ENCODE measurements around the gene GRAMD4. TPM values are rescaled to one million over a fixed set of nuclear protein-coding genes. Genes with fewer than 3 reads are reported as not detected.

Gene GRAMD4
- polyA plus RNA-seq, 1 of the 3 experiments (the other 2 are of a cell fraction), result 15.5 TPM

DNA sequence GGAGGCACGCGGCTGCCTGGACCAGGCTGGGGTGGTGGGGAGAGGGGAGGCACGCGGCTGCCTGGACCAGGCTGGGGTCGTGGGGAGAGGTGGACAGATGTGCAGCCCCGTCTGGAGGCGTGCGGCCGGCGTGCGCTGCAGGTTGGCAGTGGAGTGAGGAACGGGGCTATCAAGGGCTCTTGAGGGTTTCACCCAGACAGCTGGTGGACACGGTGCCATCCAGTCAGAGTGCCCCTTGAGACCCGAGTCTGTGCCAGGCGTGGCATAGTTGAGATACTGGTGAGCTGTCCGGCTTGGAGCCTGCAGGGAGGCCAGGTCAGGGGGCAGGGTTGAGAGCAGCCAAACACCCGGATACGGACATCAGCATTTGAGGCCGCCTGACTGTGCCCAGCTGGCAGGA is 1.5 kb upstream of the GRAMD4 start:
- 89% methylated on average over 14 of the region's 19 CpGs for WGBS (ENCODE audit: low lambda C conversion rate)
- Histone ChIP-seq H3K4me1 (ENCODE audit: control insufficient read depth in 1 of 2, insufficient read depth in 2 of 2, low read depth in 1 of 2, low read length in 1 of 2) (peaks cover 0 to 57% of the 10 kb centered on the region in 2 experiments; a peak in 1 of 4 replicates), H3K36me3 (replicated peaks in 1 of 2; ENCODE audit: control insufficient read depth in 1 of 2, insufficient read depth in 2 of 2, low read length in 1 of 2) (no peaks in the 10 kb centered on the region), H3K27me3 (ENCODE audit: insufficient read depth) (no peaks in the 10 kb centered on the region), H3K27ac (ENCODE audit: low read depth in 2 of 2, low read length in 1 of 2) (peak overlapping the region in 1 of 2 experiments; percentile 96; a peak in 2 of 4 replicates), H3K79me2 (ENCODE audit: insufficient read depth) (no peaks in the 10 kb centered on the region), H2AFZ (ENCODE audit: low read depth) (no peak overlapping the region), H3K4me2 (no peak overlapping the region), H4K20me1 (ENCODE audit: insufficient read depth) (no peaks in the 10 kb centered on the region), H3K4me3 (ENCODE audit: low read depth in 2 of 2, low read length in 1 of 2) (no peak overlapping the region), H3K9me2 (no peaks in the 10 kb centered on the region), H3F3A (replicated peaks; ENCODE audit: insufficient read depth) (no peaks in the 10 kb centered on the region), H3K9me3 (no peaks in the 10 kb centered on the region), H3K9ac (no peak overlapping the region)
- TF ChIP-seq FOXM1 (IDR thresholded peaks at IDR 0.05; ENCODE audit: low read depth), result no peak
- CTCF ChIA-PET, result interaction anchor here (1.2 to 6.0 kb wide), 2 partner anchors 22 to 55 kb away, joined by 3 to 28 read pairs; no protein-coding TSS in a partner anchor
- DNase-seq, result no peak
- POLR2A ChIA-PET, result no interaction called here

- no peak for TF ChIP-seq TAF1 (IDR thresholded peaks at IDR 0.05; ENCODE audit: borderline replicate concordance, low read depth, low read length)
- TF ChIP-seq FOXJ3 (CRISPR knock-in tag; IDR thresholded peaks at IDR 0.05), result peak; percentile 37; the same call in 1 of the 2 replicates
- H3K27me3 ChIP-seq (ENCODE audit: insufficient read depth), result no peaks in the 10 kb centered on the region
- no peak for DNase-seq
- POLR2A ChIA-PET, result no interaction called here
- no peak overlapping the region for H3K4me3 ChIP-seq (ENCODE audit: low read depth in 2 of 2, low read length in 1 of 2)
- H3K9me3 ChIP-seq, result no peaks in the 10 kb centered on the region
- H3K9ac ChIP-seq, result no peak overlapping the region
- H2AFZ ChIP-seq (ENCODE audit: low read depth), result no peak overlapping the region
- H3K9me2 ChIP-seq, result no peaks in the 10 kb centered on the region
- CTCF ChIA-PET, result interaction anchor here (0.6 to 6.0 kb wide), 5 partner anchors 22 to 373 kb away, joined by 3 to 28 read pairs (median 3); no protein-coding TSS in a partner anchor
- no peaks in the 10 kb centered on the region for H4K20me1 ChIP-seq (ENCODE audit: insufficient read depth)
- peak overlapping the region in 1 of 2 experiments; percentile 96; a peak in 2 of 4 replicates for H3K27ac ChIP-seq (ENCODE audit: low read depth in 2 of 2, low read length in 1 of 2)
- H3K79me2 ChIP-seq (ENCODE audit: insufficient read depth), result no peaks in the 10 kb centered on the region
- 81% methylated on average over 7 of the region's 10 CpGs for whole genome bisulfite sequencing (ENCODE audit: low lambda C conversion rate)
- no peaks in the 10 kb centered on the region for H3F3A ChIP-seq (replicated peaks; ENCODE audit: insufficient read depth)
- H3K4me2 ChIP-seq, result no peak overlapping the region
- no peaks in the 10 kb centered on the region for H3K36me3 ChIP-seq (replicated peaks in 1 of 2; ENCODE audit: control insufficient read depth in 1 of 2, insufficient read depth in 2 of 2, low read length in 1 of 2)
- H3K4me1 ChIP-seq (ENCODE audit: control insufficient read depth in 1 of 2, insufficient read depth in 2 of 2, low read depth in 1 of 2, low read length in 1 of 2), result peaks cover 0 to 54% of the 10 kb centered on the region in 2 experiments; a peak in 1 of 4 replicates
These were observed 851 bp upstream of the GRAMD4 start for GRCh38 chr22:46619240-46619829.

DNA sequence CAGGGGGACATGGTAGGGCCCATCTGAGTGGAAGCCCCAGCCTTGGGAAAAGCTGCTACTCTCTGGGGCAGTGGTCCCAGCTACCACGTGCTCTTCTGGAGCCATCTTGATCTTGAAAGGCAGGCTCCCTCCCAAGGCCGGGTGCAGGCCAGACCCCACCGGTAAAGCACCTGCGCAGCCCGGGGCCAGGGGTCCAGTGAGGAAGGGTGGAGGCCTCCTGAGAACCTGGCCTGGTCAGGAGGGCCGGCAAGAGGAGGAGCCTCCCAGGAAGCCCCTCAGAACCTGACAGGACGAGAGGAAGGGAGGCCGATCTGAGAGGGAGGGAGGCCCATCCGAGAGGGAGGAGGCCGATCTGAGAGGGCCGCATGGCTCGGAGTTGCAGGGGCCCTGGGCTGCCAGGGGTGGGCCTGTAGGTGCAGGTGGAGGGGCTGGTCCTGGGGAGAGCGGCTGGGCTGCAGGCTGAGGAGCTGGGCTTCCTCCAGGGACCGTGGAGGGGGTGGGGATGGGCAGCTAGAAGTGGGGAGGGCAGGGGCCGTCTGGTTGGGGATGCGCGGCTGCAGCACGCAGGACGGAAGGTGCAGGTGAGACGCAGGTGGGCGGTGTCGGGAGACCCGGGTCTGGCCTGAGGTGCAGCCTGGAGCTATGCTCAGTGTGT is 529 bp downstream of the GRAMD4 start:
- H4K20me1 ChIP-seq (ENCODE audit: insufficient read depth), result no peaks in the 10 kb centered on the region
- no peaks in the 10 kb centered on the region for H3K36me3 ChIP-seq (replicated peaks in 1 of 2; ENCODE audit: control insufficient read depth in 1 of 2, insufficient read depth in 2 of 2, low read length in 1 of 2)
- WGBS (ENCODE audit: low lambda C conversion rate), result 95% methylated on average over 19 of the region's 23 CpGs
- no peak overlapping the region for H3K9ac ChIP-seq
- no peak for DNase-seq
- H3K4me2 ChIP-seq, result no peak overlapping the region
- H3K4me3 ChIP-seq (ENCODE audit: low read depth in 2 of 2, low read length in 1 of 2), result no peak overlapping the region
- H2AFZ ChIP-seq (ENCODE audit: low read depth), result no peak overlapping the region
- H3K27ac ChIP-seq (ENCODE audit: low read depth in 2 of 2, low read length in 1 of 2), result peak overlapping the region in 1 of 2 experiments; percentile 96; a peak in 2 of 4 replicates
- H3K9me2 ChIP-seq, result no peaks in the 10 kb centered on the region
- no peaks in the 10 kb centered on the region for H3F3A ChIP-seq (replicated peaks; ENCODE audit: insufficient read depth)
- H3K9me3 ChIP-seq, result no peaks in the 10 kb centered on the region
- no peaks in the 10 kb centered on the region for H3K79me2 ChIP-seq (ENCODE audit: insufficient read depth)
- H3K27me3 ChIP-seq (ENCODE audit: insufficient read depth), result no peaks in the 10 kb centered on the region
- ChIA-PET POLR2A (no interaction called here), CTCF (interaction anchor here (6.0 kb wide), 1 partner anchor 57 kb away, joined by 28 read pairs; no protein-coding TSS in a partner anchor)
- peaks cover 0 to 54% of the 10 kb centered on the region in 2 experiments; a peak in 1 of 4 replicates for H3K4me1 ChIP-seq (ENCODE audit: control insufficient read depth in 1 of 2, insufficient read depth in 2 of 2, low read depth in 1 of 2, low read length in 1 of 2)
- no peak for TF ChIP-seq FOXJ3 (CRISPR knock-in tag; IDR thresholded peaks at IDR 0.05)
- TF ChIP-seq TCF12 (IDR thresholded peaks at IDR 0.05), result no peak
- TF ChIP-seq GATA2 (CRISPR knock-in tag; IDR thresholded peaks at IDR 0.05), result no peak
- no peak for TF ChIP-seq NFIC (IDR thresholded peaks at IDR 0.05; ENCODE audit: borderline replicate concordance)
- TF ChIP-seq GABPA (IDR thresholded peaks at IDR 0.05; ENCODE audit: low read depth), result no peak
- no peak for TF ChIP-seq YY1 (IDR thresholded peaks at IDR 0.05; ENCODE audit: low read depth)
- no peak for TF ChIP-seq REST (IDR thresholded peaks at IDR 0.05; ENCODE audit: low read depth, low read length)
- no peak for TF ChIP-seq CTCF (IDR thresholded peaks at IDR 0.05)
- TF ChIP-seq MXI1 (IDR thresholded peaks at IDR 0.05; ENCODE audit: low read depth, low read length), result no peak
- no peak for TF ChIP-seq RAD21 (IDR thresholded peaks at IDR 0.05; ENCODE audit: low read length)
- TF ChIP-seq NRF1 (IDR thresholded peaks at IDR 0.05; ENCODE audit: low read depth, low read length), result no peak
- no peak for TF ChIP-seq EZH2phosphoT487 (IDR thresholded peaks at IDR 0.05; ENCODE audit: borderline replicate concordance, low read depth)

Measured in SK-N-SH (cell line).